ENCODE data around the gene AKTIP.

GRCh38 chr16:53515259-53515658, 12.2 kb upstream of the AKTIP start:
- TF ChIP-seq, protein P1, sequence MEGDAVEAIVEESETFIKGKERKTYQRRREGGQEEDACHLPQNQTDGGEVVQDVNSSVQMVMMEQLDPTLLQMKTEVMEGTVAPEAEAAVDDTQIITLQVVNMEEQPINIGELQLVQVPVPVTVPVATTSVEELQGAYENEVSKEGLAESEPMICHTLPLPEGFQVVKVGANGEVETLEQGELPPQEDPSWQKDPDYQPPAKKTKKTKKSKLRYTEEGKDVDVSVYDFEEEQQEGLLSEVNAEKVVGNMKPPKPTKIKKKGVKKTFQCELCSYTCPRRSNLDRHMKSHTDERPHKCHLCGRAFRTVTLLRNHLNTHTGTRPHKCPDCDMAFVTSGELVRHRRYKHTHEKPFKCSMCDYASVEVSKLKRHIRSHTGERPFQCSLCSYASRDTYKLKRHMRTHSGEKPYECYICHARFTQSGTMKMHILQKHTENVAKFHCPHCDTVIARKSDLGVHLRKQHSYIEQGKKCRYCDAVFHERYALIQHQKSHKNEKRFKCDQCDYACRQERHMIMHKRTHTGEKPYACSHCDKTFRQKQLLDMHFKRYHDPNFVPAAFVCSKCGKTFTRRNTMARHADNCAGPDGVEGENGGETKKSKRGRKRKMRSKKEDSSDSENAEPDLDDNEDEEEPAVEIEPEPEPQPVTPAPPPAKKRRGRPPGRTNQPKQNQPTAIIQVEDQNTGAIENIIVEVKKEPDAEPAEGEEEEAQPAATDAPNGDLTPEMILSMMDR (IDR thresholded peaks at IDR 0.05) = no peak
- no peak for TF ChIP-seq ZFX (IDR thresholded peaks at IDR 0.05; ENCODE audit: borderline replicate concordance)
